ENCODE data around the gene ZDHHC6. TPM values are rescaled to one million over a fixed set of nuclear protein-coding genes. Genes with fewer than 3 reads are reported as not detected.
A peak's percentile ranks its signal among the peaks of the same experiment; 100 is the strongest.

ZDHHC6 gene
- total RNA-seq, 1 donor from 2014 or later, result 24.8 TPM

DNA sequence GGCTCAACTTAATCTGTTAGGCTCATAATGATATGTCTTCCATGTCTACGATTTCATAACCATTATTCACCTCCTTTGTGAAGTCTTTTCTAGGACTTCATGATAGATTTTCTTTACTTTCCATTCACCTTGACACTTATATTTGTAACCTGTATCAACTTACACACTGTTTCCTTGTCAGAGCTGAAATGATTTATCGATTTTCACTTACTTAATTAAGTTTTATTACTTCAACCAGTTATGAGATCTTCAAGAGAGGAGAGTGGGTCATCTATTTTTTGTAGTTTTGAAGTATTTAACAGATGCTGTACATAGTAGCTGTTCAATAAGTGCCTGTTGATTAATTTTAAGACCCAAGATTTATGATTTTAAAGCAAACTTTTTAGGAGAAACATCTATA lies 37.7 kb upstream of the ZDHHC6 start:
- no peak overlapping the region for H2AFZ ChIP-seq (ENCODE audit: low read depth, low read length)
- Mint-ChIP-seq H3K9me3 (ENCODE audit: unreplicated experiment) (no peaks in the 10 kb centered on the region), H3K4me1 (ENCODE audit: low read depth, unreplicated experiment) (peaks cover 2% of the 10 kb centered on the region), H3K36me3 (ENCODE audit: low read depth, unreplicated experiment) (no peaks in the 10 kb centered on the region), H3K27me3 (ENCODE audit: low read depth, unreplicated experiment) (no peaks in the 10 kb centered on the region), H3K4me3 (ENCODE audit: unreplicated experiment) (no peak overlapping the region), H3K27ac (ENCODE audit: unreplicated experiment) (no peak overlapping the region)
- DNase-seq (ENCODE audit: low read depth), result no peak
- H3K79me2 ChIP-seq (ENCODE audit: insufficient read depth, low read length), result peaks cover 10% of the 10 kb centered on the region
- H3K4me2 ChIP-seq (ENCODE audit: low read length), result no peak overlapping the region
- H3K27me3 ChIP-seq (ENCODE audit: insufficient read depth, low read length), result no peaks in the 10 kb centered on the region
- peaks cover 15% of the 10 kb centered on the region for H4K20me1 ChIP-seq (ENCODE audit: insufficient read depth, low read length)
- H3K4me3 ChIP-seq (ENCODE audit: insufficient read depth, low read depth, low read length), result no peak overlapping the region
- no peak for TF ChIP-seq EZH2 (IDR thresholded peaks at IDR 0.05; ENCODE audit: insufficient read depth, low read length)
- TF ChIP-seq, protein P1, sequence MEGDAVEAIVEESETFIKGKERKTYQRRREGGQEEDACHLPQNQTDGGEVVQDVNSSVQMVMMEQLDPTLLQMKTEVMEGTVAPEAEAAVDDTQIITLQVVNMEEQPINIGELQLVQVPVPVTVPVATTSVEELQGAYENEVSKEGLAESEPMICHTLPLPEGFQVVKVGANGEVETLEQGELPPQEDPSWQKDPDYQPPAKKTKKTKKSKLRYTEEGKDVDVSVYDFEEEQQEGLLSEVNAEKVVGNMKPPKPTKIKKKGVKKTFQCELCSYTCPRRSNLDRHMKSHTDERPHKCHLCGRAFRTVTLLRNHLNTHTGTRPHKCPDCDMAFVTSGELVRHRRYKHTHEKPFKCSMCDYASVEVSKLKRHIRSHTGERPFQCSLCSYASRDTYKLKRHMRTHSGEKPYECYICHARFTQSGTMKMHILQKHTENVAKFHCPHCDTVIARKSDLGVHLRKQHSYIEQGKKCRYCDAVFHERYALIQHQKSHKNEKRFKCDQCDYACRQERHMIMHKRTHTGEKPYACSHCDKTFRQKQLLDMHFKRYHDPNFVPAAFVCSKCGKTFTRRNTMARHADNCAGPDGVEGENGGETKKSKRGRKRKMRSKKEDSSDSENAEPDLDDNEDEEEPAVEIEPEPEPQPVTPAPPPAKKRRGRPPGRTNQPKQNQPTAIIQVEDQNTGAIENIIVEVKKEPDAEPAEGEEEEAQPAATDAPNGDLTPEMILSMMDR (IDR thresholded peaks at IDR 0.05; ENCODE audit: insufficient read depth, low read depth, low read length), result no peak
- H3K9ac ChIP-seq (ENCODE audit: low read length), result no peak overlapping the region
- no peaks in the 10 kb centered on the region for H3K36me3 ChIP-seq (ENCODE audit: insufficient read depth, low read length)
- no peaks in the 10 kb centered on the region for H3K9me3 ChIP-seq (ENCODE audit: insufficient read depth, low read depth, low read length)
- FAIRE-seq, result no peak
- H3K27ac ChIP-seq (ENCODE audit: low read depth, low read length), result no peak overlapping the region
- H3K4me1 ChIP-seq (ENCODE audit: insufficient read depth, low read length), result no peaks in the 10 kb centered on the region

GRCh38 chr10:112481602-112482001 lies 34.9 kb upstream of the ZDHHC6 start:
- H3K27ac Mint-ChIP-seq (ENCODE audit: unreplicated experiment), result no peak overlapping the region
- H3K4me2 ChIP-seq (ENCODE audit: low read length), result no peak overlapping the region
- H3K79me2 ChIP-seq (ENCODE audit: insufficient read depth, low read length), result peaks cover 6% of the 10 kb centered on the region
- peaks cover 1% of the 10 kb centered on the region for H3K36me3 Mint-ChIP-seq (ENCODE audit: low read depth, unreplicated experiment)
- H4K20me1 ChIP-seq (ENCODE audit: insufficient read depth, low read length), result peaks cover 22% of the 10 kb centered on the region
- no peak overlapping the region for H3K4me3 Mint-ChIP-seq (ENCODE audit: unreplicated experiment)
- no peaks in the 10 kb centered on the region for H3K9me3 ChIP-seq (ENCODE audit: insufficient read depth, low read depth, low read length)
- FAIRE-seq (no peak), DNase-seq (ENCODE audit: low read depth) (no peak)
- no peak overlapping the region for H3K9ac ChIP-seq (ENCODE audit: low read length)
- peaks cover 2% of the 10 kb centered on the region for H3K4me1 Mint-ChIP-seq (ENCODE audit: low read depth, unreplicated experiment)
- no peak overlapping the region for H3K4me3 ChIP-seq (ENCODE audit: insufficient read depth, low read depth, low read length)
- no peaks in the 10 kb centered on the region for H3K36me3 ChIP-seq (ENCODE audit: insufficient read depth, low read length)
- TF ChIP-seq, protein P1 (IDR thresholded peaks at IDR 0.05; ENCODE audit: insufficient read depth, low read depth, low read length), result no peak
- TF ChIP-seq EZH2 (IDR thresholded peaks at IDR 0.05; ENCODE audit: insufficient read depth, low read length), result no peak
- no peaks in the 10 kb centered on the region for H3K9me3 Mint-ChIP-seq (ENCODE audit: unreplicated experiment)
- no peak overlapping the region for H3K27ac ChIP-seq (ENCODE audit: low read depth, low read length)
- no peaks in the 10 kb centered on the region for H3K27me3 ChIP-seq (ENCODE audit: insufficient read depth, low read length)
- H3K27me3 Mint-ChIP-seq (ENCODE audit: low read depth, unreplicated experiment), result no peaks in the 10 kb centered on the region
- no peak overlapping the region for H2AFZ ChIP-seq (ENCODE audit: low read depth, low read length)
- no peaks in the 10 kb centered on the region for H3K4me1 ChIP-seq (ENCODE audit: insufficient read depth, low read length)

GRCh38 chr10:112475575-112476218 lies 29.0 kb upstream of the ZDHHC6 start:
- H3K27me3 ChIP-seq (ENCODE audit: insufficient read depth, low read length), result no peaks in the 10 kb centered on the region
- no peak overlapping the region for H3K4me3 Mint-ChIP-seq (ENCODE audit: unreplicated experiment)
- H3K36me3 ChIP-seq (ENCODE audit: insufficient read depth, low read length), result no peaks in the 10 kb centered on the region
- peaks cover 37% of the 10 kb centered on the region for H4K20me1 ChIP-seq (ENCODE audit: insufficient read depth, low read length)
- H3K9me3 ChIP-seq (ENCODE audit: insufficient read depth, low read depth, low read length), result no peaks in the 10 kb centered on the region
- H3K4me3 ChIP-seq (ENCODE audit: insufficient read depth, low read depth, low read length), result no peak overlapping the region
- peak; percentile 72 for FAIRE-seq
- no peak overlapping the region for H3K4me2 ChIP-seq (ENCODE audit: low read length)
- no peak overlapping the region for H3K9ac ChIP-seq (ENCODE audit: low read length)
- no peak overlapping the region for H2AFZ ChIP-seq (ENCODE audit: low read depth, low read length)
- no peak for TF ChIP-seq EZH2 (IDR thresholded peaks at IDR 0.05; ENCODE audit: insufficient read depth, low read length)
- TF ChIP-seq, protein P1 (IDR thresholded peaks at IDR 0.05; ENCODE audit: insufficient read depth, low read depth, low read length), result peak; percentile 33
- H3K36me3 Mint-ChIP-seq (ENCODE audit: low read depth, unreplicated experiment), result peaks cover 1% of the 10 kb centered on the region
- no peak overlapping the region for H3K27ac ChIP-seq (ENCODE audit: low read depth, low read length)
- no peaks in the 10 kb centered on the region for H3K9me3 Mint-ChIP-seq (ENCODE audit: unreplicated experiment)
- peaks cover 12% of the 10 kb centered on the region for H3K79me2 ChIP-seq (ENCODE audit: insufficient read depth, low read length)
- H3K4me1 ChIP-seq (ENCODE audit: insufficient read depth, low read length), result no peaks in the 10 kb centered on the region
- H3K4me1 Mint-ChIP-seq (ENCODE audit: low read depth, unreplicated experiment), result peaks cover 10% of the 10 kb centered on the region
- H3K27ac Mint-ChIP-seq (ENCODE audit: unreplicated experiment), result no peak overlapping the region
- no peaks in the 10 kb centered on the region for H3K27me3 Mint-ChIP-seq (ENCODE audit: low read depth, unreplicated experiment)
- no peak for DNase-seq (ENCODE audit: low read depth)
